Measurements from ENCODE around the gene MTX1. TPM values are rescaled to one million over a fixed set of nuclear protein-coding genes. Genes with fewer than 3 reads are reported as not detected.

The MTX1 gene
- total and polyA plus RNA-seq, 2 experiments from 2014 or later = 61.4 to 69.2 TPM

DNA sequence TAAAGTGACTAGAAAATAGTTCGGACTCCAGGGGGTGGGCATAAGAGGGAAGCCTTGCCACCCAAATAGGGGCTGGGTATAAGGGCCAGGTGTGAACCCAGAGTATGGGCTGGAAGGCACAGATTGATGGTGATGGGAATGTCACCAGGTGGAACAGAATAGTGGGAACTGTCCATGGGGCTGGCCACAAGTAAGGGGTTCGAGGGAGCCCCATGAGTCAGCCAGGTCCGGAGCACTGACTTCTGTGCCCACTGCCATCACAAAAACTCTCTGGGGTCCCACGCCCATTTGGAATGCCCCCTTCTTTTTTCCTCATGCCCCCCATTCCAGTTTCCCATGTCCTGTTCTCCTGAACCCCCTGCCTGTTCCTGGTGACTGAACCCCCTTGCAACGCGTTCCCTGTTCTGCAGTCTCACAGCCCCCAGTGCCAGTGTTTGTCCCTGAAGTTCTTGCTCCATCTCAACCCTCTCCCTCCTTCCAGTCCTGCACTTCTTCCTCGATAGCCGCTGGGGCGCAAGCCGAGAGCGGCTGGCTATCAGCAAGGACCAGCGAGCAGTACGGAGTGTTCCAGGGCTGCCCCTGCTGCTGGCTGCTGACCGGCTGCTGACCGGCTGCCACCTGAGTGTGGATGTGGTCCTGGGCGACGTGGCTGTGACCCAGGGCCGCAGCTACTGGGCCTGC, 27.0 kb upstream of the MTX1 start:
- Histone ChIP-seq H3K27me3 (replicated peaks; ENCODE audit: insufficient read depth) (no peaks in the 10 kb centered on the region), H3K79me2 (ENCODE audit: insufficient read depth) (no peaks in the 10 kb centered on the region), H3K27ac (no peak overlapping the region), H3K9ac (no peak overlapping the region), H3F3A (ENCODE audit: insufficient read depth) (0 out of 2 replicates have a peak, but pooled peaks cover under 1% of the 10 kb centered on the region), H2AFZ (no peak overlapping the region), H3K4me1 (ENCODE audit: insufficient read depth) (no peaks in the 10 kb centered on the region), H3K36me3 (ENCODE audit: low read depth) (no peaks in the 10 kb centered on the region; the same call in 1 of the 2 replicates), H4K20me1 (ENCODE audit: insufficient read depth) (no peaks in the 10 kb centered on the region), H3K4me3 (no peak overlapping the region), H3K9me2 (ENCODE audit: insufficient read depth) (no peaks in the 10 kb centered on the region), H3K9me3 (ENCODE audit: low read depth) (no peaks in the 10 kb centered on the region), H3K4me2 (ENCODE audit: unreplicated experiment) (no peak overlapping the region)
- no peak for TF ChIP-seq EZH2 (IDR thresholded peaks at IDR 0.05; ENCODE audit: insufficient read depth, poor library complexity, severe bottlenecking)
- TF ChIP-seq EZH2phosphoT487 (IDR thresholded peaks at IDR 0.05; ENCODE audit: insufficient read depth, low read depth) = no peak
- no peak for DNase-seq
- in situ Hi-C loops (cut with MboI) = no loop called here
- WGBS, 2 experiments (ENCODE audit: low coverage in 1 of 2, low lambda C conversion rate in 2 of 2, missing lambda C conversion rate in 2 of 2) = 94 to 96% methylated on average over 18 of the region's 18 CpGs

DNA sequence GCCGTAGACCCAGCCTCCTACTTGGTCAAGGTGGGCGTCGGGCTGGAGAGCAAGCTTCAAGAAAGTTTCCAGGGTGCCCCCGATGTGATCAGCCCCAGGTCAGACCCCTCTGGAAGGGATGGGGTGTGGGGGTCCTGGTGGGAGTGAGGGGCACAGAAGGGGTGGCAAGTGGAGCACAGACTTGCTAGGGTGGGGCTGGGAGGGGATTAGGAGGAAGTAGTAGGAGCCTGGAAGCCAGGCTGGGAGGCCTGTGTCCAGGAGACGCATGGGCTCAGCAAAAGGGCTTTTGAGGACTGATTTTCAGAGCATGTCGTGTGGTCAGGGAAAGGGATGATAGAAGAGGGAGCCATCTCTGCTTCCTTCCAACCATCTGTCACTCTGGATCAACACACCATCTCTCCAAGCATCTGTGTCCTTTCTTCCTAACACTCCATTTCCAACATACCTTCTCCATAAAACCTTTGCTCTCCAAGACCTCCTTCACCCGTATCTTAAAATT, 26.4 kb upstream of the MTX1 start:
- H3K9ac ChIP-seq = no peak overlapping the region
- no peak overlapping the region for H2AFZ ChIP-seq
- WGBS, 2 experiments (ENCODE audit: low coverage in 1 of 2, low lambda C conversion rate in 2 of 2, missing lambda C conversion rate in 2 of 2) = 90 to 93% methylated on average over 4 to 7 of the region's 7 CpGs
- no peak overlapping the region for H3K4me3 ChIP-seq
- no peaks in the 10 kb centered on the region for H3K9me2 ChIP-seq (ENCODE audit: insufficient read depth)
- no peaks in the 10 kb centered on the region for H3F3A ChIP-seq (ENCODE audit: insufficient read depth)
- no peaks in the 10 kb centered on the region for H3K79me2 ChIP-seq (ENCODE audit: insufficient read depth)
- no peak overlapping the region for H3K27ac ChIP-seq
- in situ Hi-C loops (cut with MboI) = no loop called here
- H3K4me1 ChIP-seq (ENCODE audit: insufficient read depth) = no peaks in the 10 kb centered on the region
- TF ChIP-seq EZH2phosphoT487 (IDR thresholded peaks at IDR 0.05; ENCODE audit: insufficient read depth, low read depth) = no peak
- no peak for TF ChIP-seq EZH2 (IDR thresholded peaks at IDR 0.05; ENCODE audit: insufficient read depth, poor library complexity, severe bottlenecking)
- H3K27me3 ChIP-seq (replicated peaks; ENCODE audit: insufficient read depth) = no peaks in the 10 kb centered on the region
- no peak overlapping the region for H3K4me2 ChIP-seq (ENCODE audit: unreplicated experiment)
- H3K36me3 ChIP-seq (ENCODE audit: low read depth) = no peaks in the 10 kb centered on the region; the same call in 1 of the 2 replicates
- no peak for DNase-seq
- H3K9me3 ChIP-seq (ENCODE audit: low read depth) = no peaks in the 10 kb centered on the region
- H4K20me1 ChIP-seq (ENCODE audit: insufficient read depth) = no peaks in the 10 kb centered on the region

DNA sequence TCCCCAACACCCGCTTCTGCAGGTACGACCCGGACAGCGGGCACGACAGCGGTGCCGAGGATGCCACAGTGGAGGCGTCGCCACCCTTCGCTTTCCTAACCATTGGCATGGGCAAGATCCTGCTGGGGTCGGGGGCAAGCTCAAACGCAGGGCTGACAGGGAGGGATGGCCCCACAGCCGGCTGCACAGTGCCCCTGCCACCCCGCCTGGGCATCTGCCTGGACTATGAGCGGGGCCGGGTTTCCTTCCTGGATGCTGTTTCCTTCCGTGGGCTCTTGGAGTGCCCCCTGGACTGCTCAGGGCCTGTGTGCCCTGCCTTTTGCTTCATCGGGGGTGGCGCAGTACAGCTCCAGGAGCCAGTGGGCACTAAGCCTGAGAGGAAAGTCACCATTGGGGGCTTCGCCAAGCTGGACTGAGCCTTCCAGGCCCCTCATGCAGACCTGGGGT, 24.7 kb upstream of the MTX1 start:
- Histone ChIP-seq H3K4me2 (ENCODE audit: unreplicated experiment) (no peak overlapping the region), H3K36me3 (ENCODE audit: low read depth) (no peaks in the 10 kb centered on the region; the same call in 1 of the 2 replicates), H3K9ac (no peak overlapping the region), H3K79me2 (ENCODE audit: insufficient read depth) (no peaks in the 10 kb centered on the region), H3F3A (ENCODE audit: insufficient read depth) (no peaks in the 10 kb centered on the region), H4K20me1 (ENCODE audit: insufficient read depth) (no peaks in the 10 kb centered on the region), H3K9me2 (ENCODE audit: insufficient read depth) (no peaks in the 10 kb centered on the region), H2AFZ (no peak overlapping the region), H3K9me3 (ENCODE audit: low read depth) (no peaks in the 10 kb centered on the region), H3K4me1 (ENCODE audit: insufficient read depth) (no peaks in the 10 kb centered on the region), H3K27ac (no peak overlapping the region), H3K4me3 (no peak overlapping the region), H3K27me3 (replicated peaks; ENCODE audit: insufficient read depth) (no peaks in the 10 kb centered on the region)
- DNase-seq = no peak
- 82 to 85% methylated on average over 20 of the region's 20 CpGs for WGBS, 2 experiments (ENCODE audit: low coverage in 1 of 2, low lambda C conversion rate in 2 of 2, missing lambda C conversion rate in 2 of 2)
- TF ChIP-seq EZH2phosphoT487 (IDR thresholded peaks at IDR 0.05; ENCODE audit: insufficient read depth, low read depth) (no peak), EZH2 (IDR thresholded peaks at IDR 0.05; ENCODE audit: insufficient read depth, poor library complexity, severe bottlenecking) (no peak)
- in situ Hi-C loops (cut with MboI) = no loop called here

DNA sequence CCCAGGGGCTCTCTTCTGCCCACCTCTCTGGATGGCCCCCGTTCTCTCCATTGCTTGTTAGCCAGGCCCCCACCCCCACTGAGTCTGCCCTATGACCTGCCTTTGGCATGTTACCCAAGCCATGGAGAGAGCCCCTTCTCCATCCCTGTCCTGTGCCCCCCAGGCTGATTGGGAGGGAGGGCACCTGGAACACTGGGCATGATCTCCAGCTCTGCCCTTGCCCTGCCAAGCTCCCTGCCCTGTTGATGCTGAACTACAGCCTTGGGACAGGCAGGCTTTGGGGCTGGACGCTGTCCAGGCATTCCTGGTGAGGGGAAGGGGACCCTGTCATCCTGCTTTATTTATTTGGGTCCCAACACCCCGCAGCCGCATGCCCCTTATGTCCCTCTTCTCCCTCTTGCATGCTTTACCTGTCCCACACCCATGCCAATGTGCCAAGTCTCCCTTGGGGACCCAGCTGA, 24.1 kb upstream of the MTX1 start:
- H4K20me1 ChIP-seq (ENCODE audit: insufficient read depth) = no peaks in the 10 kb centered on the region
- no peak overlapping the region for H3K9ac ChIP-seq
- H3K4me1 ChIP-seq (ENCODE audit: insufficient read depth) = no peaks in the 10 kb centered on the region
- 86 to 93% methylated on average over 3 to 4 of the region's 4 CpGs for WGBS, 2 experiments (ENCODE audit: low coverage in 1 of 2, low lambda C conversion rate in 2 of 2, missing lambda C conversion rate in 2 of 2)
- no peak overlapping the region for H3K27ac ChIP-seq
- H3K9me2 ChIP-seq (ENCODE audit: insufficient read depth) = no peaks in the 10 kb centered on the region
- H3K4me2 ChIP-seq (ENCODE audit: unreplicated experiment) = no peak overlapping the region
- no peak for DNase-seq
- H3K27me3 ChIP-seq (replicated peaks; ENCODE audit: insufficient read depth) = no peaks in the 10 kb centered on the region
- in situ Hi-C loops (cut with MboI) = no loop called here
- no peaks in the 10 kb centered on the region for H3K9me3 ChIP-seq (ENCODE audit: low read depth)
- no peak overlapping the region for H3K4me3 ChIP-seq
- no peaks in the 10 kb centered on the region; the same call in 1 of the 2 replicates for H3K36me3 ChIP-seq (ENCODE audit: low read depth)
- no peak for TF ChIP-seq EZH2phosphoT487 (IDR thresholded peaks at IDR 0.05; ENCODE audit: insufficient read depth, low read depth)
- no peak overlapping the region for H2AFZ ChIP-seq
- H3K79me2 ChIP-seq (ENCODE audit: insufficient read depth) = no peaks in the 10 kb centered on the region
- H3F3A ChIP-seq (ENCODE audit: insufficient read depth) = no peaks in the 10 kb centered on the region

All from GM23248 (cell line).